Fibroblast of upper back skin (primary cell): ENCODE results near the gene CERK.
"Not testable (repeated sequence)": the region's sequence is repeated elsewhere in the genome, so short reads cannot be mapped to it uniquely, and the experiment has no call there.

Experiments used
- DNase-seq: peaks from one replicate; pipeline ENCODE4 v3.0.0-alpha.2; 2013

The CERK gene

GRCh38 chr22:46659791-46660186 lies 78.3 kb downstream of the CERK start:
- DNase-seq = no peak

- DNase-seq = no peak
Measured at GRCh38 chr22:46659059-46659790, 78.8 kb downstream of the CERK start.

GRCh38 chr22:46657996-46658947 lies 79.8 kb downstream of the CERK start:
- DNase-seq = no peak

- DNase-seq = no peak
Measured at GRCh38 chr22:46657655-46657953, 80.4 kb downstream of the CERK start.

GRCh38 chr22:46656856-46657654 lies 81.0 kb downstream of the CERK start:
- no peak for DNase-seq

GRCh38 chr22:46655861-46656608 lies 82.0 kb downstream of the CERK start:
- no peak for DNase-seq

GRCh38 chr22:46654927-46655595 lies 83.0 kb downstream of the CERK start:
- DNase-seq = no peak

- DNase-seq = no peak
Measured at GRCh38 chr22:46654426-46654825, 83.6 kb downstream of the CERK start.

GRCh38 chr22:46653596-46653995 lies 84.5 kb downstream of the CERK start:
- no peak for DNase-seq

- DNase-seq = peak; percentile 28
Measured at GRCh38 chr22:46652847-46653331, 85.2 kb downstream of the CERK start.

GRCh38 chr22:46652081-46652846 lies 85.8 kb downstream of the CERK start:
- DNase-seq = no peak

- DNase-seq = no peak
Measured at GRCh38 chr22:46651316-46651715, 86.7 kb downstream of the CERK start.

- DNase-seq = no peak
Measured at GRCh38 chr22:46650078-46650810, 87.8 kb downstream of the CERK start.

- DNase-seq = no peak
Measured at GRCh38 chr22:46649141-46650077, 88.6 kb downstream of the CERK start.

- DNase-seq = not testable (repeated sequence)
Measured at GRCh38 chr22:46648225-46648820, 89.7 kb downstream of the CERK start.

GRCh38 chr22:46646531-46647215 lies 91.4 kb downstream of the CERK start:
- DNase-seq = no peak

- DNase-seq = not testable (repeated sequence)
Measured at GRCh38 chr22:46642840-46643480, 95.1 kb downstream of the CERK start.
